GM12864 (cell line): ENCODE results near the gene POM121L12.

ENCODE experiments used
- DNase-seq: peaks from one replicate; pipeline ENCODE4 v3.0.0-alpha.2; 2011; ENCODE audit warnings: low read depth
- H3K4me3 ChIP-seq: 2 replicates; pipeline ENCODE4 v1.5.1; 2011; ENCODE audit warnings: mild to moderate bottlenecking, low read depth, low read length, control low read depth
- TF ChIP-seq, protein P1 (sequence below): IDR thresholded peaks from 2 replicates; pipeline ENCODE4 v1.5.1; 2011; ENCODE audit warnings: low read depth, mild to moderate bottlenecking, moderate library complexity, low read length, control low read depth, inconsistent platforms; ENCODE audit errors: missing control alignments

Gene POM121L12

DNA sequence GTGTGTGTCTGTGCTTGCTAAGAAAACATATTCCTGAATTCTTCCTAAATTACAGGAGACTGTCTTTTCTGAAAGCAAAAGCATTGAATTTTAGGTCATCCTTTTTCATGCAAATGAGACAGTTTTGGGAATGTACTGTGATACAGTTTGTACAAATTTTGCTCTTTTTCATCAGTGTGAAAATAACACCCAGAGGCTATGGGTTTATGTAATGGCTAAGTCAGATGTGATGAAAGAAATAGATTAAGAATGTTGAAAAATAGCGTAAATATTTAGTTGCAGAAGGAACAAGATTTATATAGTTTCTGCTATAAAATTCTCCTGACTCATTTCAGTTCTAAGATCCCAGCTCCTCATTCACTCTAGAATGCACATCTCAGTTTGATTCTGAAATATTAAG is 24.6 kb downstream of the POM121L12 start:
- TF ChIP-seq, protein P1, sequence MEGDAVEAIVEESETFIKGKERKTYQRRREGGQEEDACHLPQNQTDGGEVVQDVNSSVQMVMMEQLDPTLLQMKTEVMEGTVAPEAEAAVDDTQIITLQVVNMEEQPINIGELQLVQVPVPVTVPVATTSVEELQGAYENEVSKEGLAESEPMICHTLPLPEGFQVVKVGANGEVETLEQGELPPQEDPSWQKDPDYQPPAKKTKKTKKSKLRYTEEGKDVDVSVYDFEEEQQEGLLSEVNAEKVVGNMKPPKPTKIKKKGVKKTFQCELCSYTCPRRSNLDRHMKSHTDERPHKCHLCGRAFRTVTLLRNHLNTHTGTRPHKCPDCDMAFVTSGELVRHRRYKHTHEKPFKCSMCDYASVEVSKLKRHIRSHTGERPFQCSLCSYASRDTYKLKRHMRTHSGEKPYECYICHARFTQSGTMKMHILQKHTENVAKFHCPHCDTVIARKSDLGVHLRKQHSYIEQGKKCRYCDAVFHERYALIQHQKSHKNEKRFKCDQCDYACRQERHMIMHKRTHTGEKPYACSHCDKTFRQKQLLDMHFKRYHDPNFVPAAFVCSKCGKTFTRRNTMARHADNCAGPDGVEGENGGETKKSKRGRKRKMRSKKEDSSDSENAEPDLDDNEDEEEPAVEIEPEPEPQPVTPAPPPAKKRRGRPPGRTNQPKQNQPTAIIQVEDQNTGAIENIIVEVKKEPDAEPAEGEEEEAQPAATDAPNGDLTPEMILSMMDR = no peak
- no peak for DNase-seq
- no peak overlapping the region for H3K4me3 ChIP-seq

DNA sequence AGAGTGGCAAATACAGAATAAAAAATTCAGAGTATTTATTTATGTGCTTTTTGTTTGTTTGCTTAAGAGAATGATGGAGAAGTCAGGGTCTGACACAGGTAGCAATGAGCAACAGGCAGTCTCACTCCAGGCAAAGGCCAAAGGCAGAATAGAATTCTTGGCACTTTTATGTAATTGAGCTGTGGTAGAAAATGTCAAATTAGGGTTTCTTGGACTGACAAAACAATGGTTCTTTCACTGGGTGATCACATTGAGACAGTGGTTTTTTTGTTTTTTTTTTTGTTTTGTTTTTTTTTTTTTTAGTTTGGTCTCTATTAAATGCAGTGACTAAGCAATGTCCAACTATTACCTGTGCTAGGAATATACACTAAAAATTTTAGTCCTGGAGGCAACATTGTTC is 27.4 kb downstream of the POM121L12 start:
- TF ChIP-seq, protein P1 = no peak
- no peak for DNase-seq
- no peak overlapping the region for H3K4me3 ChIP-seq

DNA sequence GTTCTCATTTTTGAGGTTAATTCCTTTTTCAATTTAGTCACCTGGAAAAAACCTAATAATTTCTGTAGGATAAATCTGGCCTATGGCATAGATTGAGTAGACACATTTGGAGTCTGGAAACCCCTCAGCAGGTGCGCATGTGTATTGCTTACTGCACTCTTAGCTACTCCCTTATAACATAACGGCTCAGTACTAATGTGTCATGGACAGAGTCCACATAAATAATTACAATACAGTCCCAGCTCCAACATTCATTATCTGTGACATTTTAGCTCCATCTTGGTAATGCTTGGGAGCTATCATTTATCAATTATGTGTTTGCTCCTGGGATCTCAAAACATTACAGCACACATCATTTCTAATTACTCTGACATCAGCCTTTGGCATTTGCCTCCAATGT is 33.2 kb downstream of the POM121L12 start:
- H3K4me3 ChIP-seq = no peak overlapping the region
- TF ChIP-seq, protein P1 = no peak
- no peak for DNase-seq

DNA sequence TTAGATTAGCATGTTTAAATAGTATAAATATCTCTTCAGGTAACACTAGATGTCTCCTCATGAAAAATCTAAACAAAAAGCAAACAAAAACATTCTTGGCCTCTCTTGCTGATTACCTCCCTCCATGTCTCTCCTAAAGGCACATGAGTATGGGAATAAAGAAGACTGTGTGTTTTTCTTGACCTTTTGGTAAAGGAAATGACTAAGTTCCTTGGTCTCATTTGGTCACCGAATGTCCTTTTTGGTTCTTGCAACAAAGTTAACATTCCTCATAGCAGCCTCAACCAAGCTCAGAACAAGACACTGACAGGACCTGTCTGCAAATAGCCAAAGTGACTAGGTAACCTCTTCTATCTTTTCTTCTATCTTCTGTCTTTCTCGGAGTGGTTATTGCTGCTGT is 35.5 kb downstream of the POM121L12 start:
- no peak overlapping the region for H3K4me3 ChIP-seq
- TF ChIP-seq, protein P1 = no peak
- no peak for DNase-seq
